HepG2 (cell line): Measurements from ENCODE around the gene B3GNT2. TPM values are rescaled to one million over a fixed set of nuclear protein-coding genes. Genes with fewer than 3 reads are reported as not detected.

Experiments used
- ARNT ChIP-seq: fragments of 450-650 bp; IDR thresholded peaks from 2 replicates; pipeline ENCODE4 v1.6.1; 2017
- BRD4 ChIP-seq: sonication (generic); formaldehyde crosslinking; IDR thresholded peaks from 2 replicates; pipeline ENCODE4 v1.4.0; 2020; ENCODE audit warnings: missing genetic modification reagents
- CCAR2 ChIP-seq: fragments of 200-400 bp; formaldehyde crosslinking; optimal IDR thresholded peaks from 2 replicates; pipeline ENCODE3; 2018; ENCODE audit warnings: low read depth, mild to moderate bottlenecking, low read length, moderate library complexity
- EEA1 ChIP-seq: sonication (generic); formaldehyde crosslinking; IDR thresholded peaks from 2 replicates; pipeline ENCODE4 v1.5.1; 2020; ENCODE audit warnings: mild to moderate bottlenecking, missing genetic modification reagents, borderline replicate concordance
- HHEX ChIP-seq: IDR thresholded peaks from 2 replicates; pipeline ENCODE4 v1.6.1; 2016; ENCODE audit warnings: control low read depth
- ISX ChIP-seq: sonication (generic); formaldehyde crosslinking; conservative IDR thresholded peaks from 2 replicates; pipeline ENCODE4 v1.5.0; 2020; ENCODE audit warnings: missing genetic modification reagents
- RAD21 ChIP-seq: fragments of 450-650 bp; formaldehyde crosslinking; IDR thresholded peaks from 2 replicates; pipeline ENCODE4 v1.5.0; 2020; ENCODE audit warnings: mild to moderate bottlenecking
- TBX2 ChIP-seq: sonication (generic); formaldehyde crosslinking; IDR thresholded peaks from 2 replicates; pipeline ENCODE4 v1.5.0; 2020; ENCODE audit warnings: missing genetic modification reagents, mild to moderate bottlenecking, borderline replicate concordance
- THAP7 ChIP-seq: sonication (generic); formaldehyde crosslinking; IDR thresholded peaks from 2 replicates; pipeline ENCODE4 v1.8.1; 2023; ENCODE audit warnings: mild to moderate bottlenecking, missing genetic modification reagents
- ZFP62 ChIP-seq: sonication (generic); formaldehyde crosslinking; IDR thresholded peaks from 2 replicates; pipeline ENCODE4 v1.4.0; 2020; ENCODE audit warnings: missing genetic modification reagents
- ZNF232 ChIP-seq: sonication (generic); formaldehyde crosslinking; IDR thresholded peaks from 2 replicates; pipeline ENCODE4 v1.4.0; 2020; ENCODE audit warnings: missing genetic modification reagents, borderline replicate concordance
- ZNF234 ChIP-seq: sonication (generic); formaldehyde crosslinking; conservative IDR thresholded peaks from 2 replicates; pipeline ENCODE4 v1.5.1; 2020; ENCODE audit warnings: mild to moderate bottlenecking, missing genetic modification reagents
- ZNF256 ChIP-seq: sonication (generic); formaldehyde crosslinking; conservative IDR thresholded peaks from 2 replicates; pipeline ENCODE4 v1.4.0; 2020; ENCODE audit warnings: missing genetic modification reagents
- ZNF280B ChIP-seq: sonication (generic); formaldehyde crosslinking; IDR thresholded peaks from 2 replicates; pipeline ENCODE4 v1.5.0; 2020; ENCODE audit warnings: missing genetic modification reagents, mild to moderate bottlenecking, borderline replicate concordance
- ZNF335 ChIP-seq: sonication (generic); formaldehyde crosslinking; IDR thresholded peaks from 2 replicates; pipeline ENCODE4 v1.4.0; 2020; ENCODE audit warnings: missing genetic modification reagents
- ZNF501 ChIP-seq: sonication (generic); formaldehyde crosslinking; IDR thresholded peaks from 2 replicates; pipeline ENCODE4 v1.5.1; 2020; ENCODE audit warnings: mild to moderate bottlenecking, moderate library complexity, missing genetic modification reagents
- ZNF577 ChIP-seq: sonication (generic); formaldehyde crosslinking; IDR thresholded peaks from 2 replicates; pipeline ENCODE4 v1.4.0; 2020; ENCODE audit warnings: mild to moderate bottlenecking, low read depth, missing genetic modification reagents, borderline replicate concordance
- ZNF672 ChIP-seq: sonication (generic); formaldehyde crosslinking; IDR thresholded peaks from 2 replicates; pipeline ENCODE4 v1.8.1; 2022; ENCODE audit warnings: missing genetic modification reagents
- ZNF709 ChIP-seq: sonication (generic); formaldehyde crosslinking; IDR thresholded peaks from 2 replicates; pipeline ENCODE4 v1.5.0; 2020; ENCODE audit warnings: mild to moderate bottlenecking, missing genetic modification reagents
- ZNF724P ChIP-seq: sonication (generic); formaldehyde crosslinking; IDR thresholded peaks from 2 replicates; pipeline ENCODE4 v1.8.0; 2022; ENCODE audit warnings: missing genetic modification reagents, borderline replicate concordance
- ZNF746 ChIP-seq: sonication (generic); formaldehyde crosslinking; IDR thresholded peaks from 2 replicates; pipeline ENCODE4 v1.8.0; 2022; ENCODE audit warnings: mild to moderate bottlenecking, missing genetic modification reagents
- ZNF790 ChIP-seq: sonication (generic); formaldehyde crosslinking; IDR thresholded peaks from 2 replicates; pipeline ENCODE4 v1.8.0; 2022; ENCODE audit warnings: missing genetic modification reagents, mild to moderate bottlenecking, borderline replicate concordance
- ZSCAN5A ChIP-seq: sonication (generic); formaldehyde crosslinking; IDR thresholded peaks from 2 replicates; pipeline ENCODE4 v1.8.0; 2022; ENCODE audit warnings: mild to moderate bottlenecking, missing genetic modification reagents, borderline replicate concordance
- polyA plus RNA-seq, 8 experiments: library from polyadenylated mRNA; depleted of rRNA in 3 of 8; stranded (reverse) in 7 of 8; unstranded in 1 of 8; fragments of >200 nt; fragmentation: Illumina TruSeq in 4 of 8; extraction: Trizol in 4 of 8; gene quantifications; 2 replicates each; pipeline versions ENCODE4 v1.2.1 to v1.2.3, GENCODE V29; 2011 to 2016; ENCODE audit warnings: low read depth in 4 of 8, missing spikeins in 1 of 8, mixed read lengths in 1 of 8; ENCODE audit not compliant: insufficient read depth in 1 of 8
- total RNA-seq, 5 experiments: library from RNA; depleted of rRNA; stranded (reverse); fragments of >200 nt; fragmentation: Illumina TruSeq; extraction: Trizol; gene quantifications; 2 replicates each; pipeline ENCODE4 v1.2.3, GENCODE V29; 2016; ENCODE audit warnings: low read depth in 1 of 5
- TF ChIP-seq, protein P1 (sequence below): sonication (generic); formaldehyde crosslinking; IDR thresholded peaks from 2 replicates; pipeline ENCODE4 v1.4.0; 2020; ENCODE audit warnings: low read depth, mild to moderate bottlenecking, missing genetic modification reagents
- TF ChIP-seq, protein P2 (sequence below): fragments of 450-650 bp; IDR thresholded peaks from 2 replicates; pipeline ENCODE4 v1.6.1; 2017

B3GNT2 gene
- total and polyA plus RNA-seq, 2 of the 13 experiments (the other 11 are each of a cell fraction or from before 2014, with no cell fraction given), result 26.3 to 28.5 TPM

GRCh38 chr2:62194558-62195420, 1.1 kb upstream of the B3GNT2 start (continued):
- TF ChIP-seq ZNF746 (CRISPR knock-in tag) (no peak), ISX (CRISPR knock-in tag) (no peak; the same call in 1 of the 2 replicates), ZNF672 (no peak), CCAR2 (no peak), ZNF232 (CRISPR knock-in tag) (no peak), ZNF709 (peak; percentile 84), BRD4 (CRISPR knock-in tag) (no peak), ARNT (no peak), RAD21 (CRISPR knock-in tag) (no peak), THAP7 (CRISPR knock-in tag) (no peak), ZNF577 (CRISPR knock-in tag) (no peak), ZSCAN5A (CRISPR knock-in tag) (no peak; the same call in 1 of the 2 replicates), ZFP62 (no peak), ZNF501 (CRISPR knock-in tag) (peak; percentile 76), HHEX (CRISPR knock-in tag) (no peak), ZNF724P (CRISPR knock-in tag) (peak; percentile 38; the same call in 1 of the 2 replicates), ZNF335 (CRISPR knock-in tag) (peak; percentile 88), ZNF256 (CRISPR knock-in tag) (no peak), ZNF280B (CRISPR knock-in tag) (no peak), ZNF790 (peak; percentile 71; the same call in 1 of the 2 replicates), ZNF234 (no peak), EEA1 (CRISPR knock-in tag) (no peak), TBX2 (no peak; the same call in 1 of the 2 replicates)
- TF ChIP-seq, protein P1, sequence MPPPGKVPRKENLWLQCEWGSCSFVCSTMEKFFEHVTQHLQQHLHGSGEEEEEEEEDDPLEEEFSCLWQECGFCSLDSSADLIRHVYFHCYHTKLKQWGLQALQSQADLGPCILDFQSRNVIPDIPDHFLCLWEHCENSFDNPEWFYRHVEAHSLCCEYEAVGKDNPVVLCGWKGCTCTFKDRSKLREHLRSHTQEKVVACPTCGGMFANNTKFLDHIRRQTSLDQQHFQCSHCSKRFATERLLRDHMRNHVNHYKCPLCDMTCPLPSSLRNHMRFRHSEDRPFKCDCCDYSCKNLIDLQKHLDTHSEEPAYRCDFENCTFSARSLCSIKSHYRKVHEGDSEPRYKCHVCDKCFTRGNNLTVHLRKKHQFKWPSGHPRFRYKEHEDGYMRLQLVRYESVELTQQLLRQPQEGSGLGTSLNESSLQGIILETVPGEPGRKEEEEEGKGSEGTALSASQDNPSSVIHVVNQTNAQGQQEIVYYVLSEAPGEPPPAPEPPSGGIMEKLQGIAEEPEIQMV (CRISPR knock-in tag), result peak; percentile 94
- TF ChIP-seq, protein P2, sequence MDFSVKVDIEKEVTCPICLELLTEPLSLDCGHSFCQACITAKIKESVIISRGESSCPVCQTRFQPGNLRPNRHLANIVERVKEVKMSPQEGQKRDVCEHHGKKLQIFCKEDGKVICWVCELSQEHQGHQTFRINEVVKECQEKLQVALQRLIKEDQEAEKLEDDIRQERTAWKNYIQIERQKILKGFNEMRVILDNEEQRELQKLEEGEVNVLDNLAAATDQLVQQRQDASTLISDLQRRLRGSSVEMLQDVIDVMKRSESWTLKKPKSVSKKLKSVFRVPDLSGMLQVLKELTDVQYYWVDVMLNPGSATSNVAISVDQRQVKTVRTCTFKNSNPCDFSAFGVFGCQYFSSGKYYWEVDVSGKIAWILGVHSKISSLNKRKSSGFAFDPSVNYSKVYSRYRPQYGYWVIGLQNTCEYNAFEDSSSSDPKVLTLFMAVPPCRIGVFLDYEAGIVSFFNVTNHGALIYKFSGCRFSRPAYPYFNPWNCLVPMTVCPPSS, result no peak
